NCI-H146 treated with DMSO at 0.1 percent for 48 hours (cell line): ENCODE data around the gene LRSAM1.

ENCODE experiments used
- DNase-seq: peaks from one replicate; lab custom pipeline; 2025; ENCODE audit not compliant: unreplicated experiment; lab: John Stamatoyannopoulos, UW

The LRSAM1 gene

DNA sequence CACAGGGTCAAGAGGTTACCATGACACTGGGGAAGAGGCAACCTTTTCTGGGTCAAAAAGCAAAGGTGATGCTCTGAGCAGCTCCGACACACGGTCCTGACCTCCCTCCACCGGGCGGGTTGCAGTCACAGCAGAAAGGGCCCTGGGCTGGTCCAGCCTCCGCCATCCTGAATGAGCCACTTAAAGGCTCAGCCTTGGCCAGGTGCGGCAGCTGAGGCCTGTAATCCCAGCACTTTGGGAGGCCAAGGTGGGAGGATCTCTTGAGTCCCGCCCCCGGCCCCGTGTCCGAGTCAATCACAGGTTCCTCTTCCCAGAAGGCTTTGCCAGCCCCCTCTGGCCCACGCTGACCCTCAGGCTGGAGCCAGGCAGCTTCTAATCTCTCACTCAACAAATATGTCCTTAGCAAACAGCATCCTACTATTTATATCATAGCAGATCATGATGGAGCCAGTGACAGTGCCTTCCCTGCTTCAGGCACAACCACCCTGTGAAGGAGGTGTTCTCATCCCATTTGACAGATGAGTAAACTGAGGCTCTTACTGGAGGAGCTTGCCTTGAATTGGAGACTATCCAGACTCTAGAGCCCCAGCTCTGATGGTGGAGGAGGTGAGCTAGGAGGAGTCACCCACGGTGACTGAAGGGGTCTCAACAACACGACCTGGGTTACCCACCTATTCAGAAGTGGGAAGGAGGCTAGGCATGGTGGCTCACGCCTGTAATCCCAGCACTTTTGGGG is 79.1 kb downstream of the LRSAM1 start:
- no peak for DNase-seq

DNA sequence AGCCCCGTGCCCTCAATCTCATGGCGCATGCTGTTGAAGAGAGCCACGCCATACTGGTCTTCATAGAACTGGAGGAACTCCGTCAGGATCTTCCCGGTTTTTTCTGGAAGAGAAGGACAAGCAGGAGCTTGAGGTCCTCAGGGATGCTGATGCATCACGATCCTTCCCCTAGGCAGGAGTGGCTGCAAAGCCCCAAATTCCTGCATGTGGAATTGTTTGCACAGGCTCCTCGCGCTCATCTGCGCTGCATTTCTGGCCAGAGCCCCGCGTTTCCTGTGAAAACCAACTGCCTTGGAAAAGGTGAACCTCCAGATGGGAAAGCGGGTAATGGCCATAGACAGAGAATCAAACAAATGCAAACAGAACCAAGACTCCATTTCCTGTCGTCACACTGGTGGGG is 80.4 kb downstream of the LRSAM1 start:
- DNase-seq, result no peak

DNA sequence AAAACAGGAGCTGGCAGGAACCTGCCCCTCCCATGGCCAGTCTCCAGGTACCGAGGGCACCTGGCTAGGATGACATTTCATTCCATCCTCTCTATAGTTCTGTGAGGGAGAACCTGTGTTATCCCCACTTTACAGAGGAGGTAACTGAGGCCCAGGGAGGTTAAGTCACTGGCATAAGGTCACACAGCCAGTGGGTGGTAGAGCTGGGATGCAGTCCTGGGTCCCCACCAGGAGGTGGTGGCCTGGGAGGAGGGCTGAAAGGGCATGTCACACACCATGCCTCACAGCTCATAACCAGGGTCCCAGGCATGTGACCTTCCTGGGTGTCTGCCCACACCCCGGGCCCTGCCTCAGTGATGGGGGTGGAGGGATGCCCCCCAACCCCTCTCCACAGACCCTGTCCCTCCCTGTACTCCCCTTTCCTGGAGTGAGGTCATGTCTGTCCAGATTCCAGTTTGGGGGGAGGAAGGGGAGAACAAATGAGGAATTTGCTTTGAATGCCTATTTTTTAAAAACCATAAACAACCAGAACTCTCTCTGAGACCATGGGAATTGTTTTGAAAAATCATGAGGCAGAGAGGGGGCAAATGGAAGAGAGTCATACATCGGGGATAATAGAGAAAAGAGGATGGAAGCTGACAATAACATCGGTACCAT is 83.1 kb downstream of the LRSAM1 start:
- no peak for DNase-seq

DNA sequence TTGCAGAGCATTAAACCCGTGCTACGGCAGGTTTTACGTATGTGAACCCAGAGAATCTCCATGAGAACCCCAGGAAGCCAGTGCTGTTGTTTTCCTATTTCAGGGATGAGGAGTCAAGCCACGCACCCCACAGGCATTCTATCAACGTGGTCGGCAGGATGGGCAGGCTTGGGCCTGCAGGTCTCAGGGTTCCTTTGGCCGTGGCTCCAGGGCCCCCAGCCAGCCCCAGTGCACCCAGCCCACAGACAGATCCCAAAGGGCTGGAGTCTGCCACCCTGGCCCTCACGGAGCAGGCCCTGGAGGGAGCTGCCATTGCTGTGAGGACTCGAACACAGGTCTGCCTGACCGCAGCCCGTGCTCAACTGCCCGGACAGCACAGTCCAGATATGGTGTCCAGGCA is 83.6 kb downstream of the LRSAM1 start:
- no peak for DNase-seq

DNA sequence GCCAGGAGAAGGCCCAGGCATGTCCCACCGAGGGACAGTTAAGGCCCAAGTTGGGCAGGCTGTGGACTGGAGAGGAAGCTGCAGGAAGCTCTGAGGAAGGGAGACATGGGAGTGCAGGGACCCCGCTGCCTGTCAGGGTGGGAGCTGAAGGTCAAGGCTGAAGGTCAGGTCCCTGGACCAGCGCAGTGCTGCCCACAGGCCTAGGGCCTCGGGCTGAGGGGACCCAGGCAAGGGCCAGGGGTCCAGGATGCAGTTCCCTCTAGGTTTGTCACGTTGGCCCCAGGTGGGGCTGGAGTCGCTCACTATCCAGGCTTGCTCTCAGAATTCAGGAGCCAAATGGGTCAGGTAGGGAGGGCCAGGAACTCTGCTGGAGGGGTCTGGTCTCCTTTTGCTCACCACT is 84.1 kb downstream of the LRSAM1 start:
- DNase-seq, result no peak

DNA sequence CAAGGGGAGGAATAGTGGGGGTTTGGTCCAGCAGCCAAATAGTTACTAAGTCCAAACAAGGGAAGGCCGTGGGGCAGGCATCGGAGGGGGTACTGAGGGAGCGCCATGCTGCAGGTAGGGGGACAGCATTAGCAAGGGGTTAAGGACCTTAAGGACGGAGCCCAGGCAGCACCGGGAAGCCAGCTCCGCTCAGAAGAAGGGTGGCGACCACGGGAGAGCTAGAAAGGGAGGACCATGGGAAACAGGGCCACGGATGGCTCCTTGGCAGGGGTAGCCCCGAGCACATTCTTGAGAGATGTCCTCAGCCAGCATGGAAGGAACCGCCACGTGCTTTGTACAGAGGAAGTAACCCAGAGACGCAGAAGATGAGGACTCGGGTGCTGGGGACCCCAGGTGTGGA is 84.5 kb downstream of the LRSAM1 start:
- DNase-seq, result no peak

DNA sequence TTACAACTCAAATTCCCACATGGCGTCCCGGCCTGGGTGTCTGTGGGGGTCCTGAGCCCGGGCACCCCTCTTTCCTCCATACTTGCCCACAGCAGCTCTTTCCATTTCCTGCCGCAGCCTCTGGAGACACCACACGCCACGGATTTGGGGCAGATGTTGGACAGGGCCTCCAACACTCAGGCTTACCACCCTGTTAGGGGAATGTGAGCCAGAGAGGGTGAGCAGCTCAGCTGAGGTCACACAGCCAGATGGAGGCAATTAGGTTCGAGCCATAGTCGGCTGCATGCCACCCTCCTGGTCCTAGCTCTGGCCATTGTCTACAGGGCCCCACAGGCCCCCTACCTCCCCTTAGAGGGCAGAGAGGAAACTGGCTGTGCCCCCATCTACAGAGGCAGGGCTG is 85.2 kb downstream of the LRSAM1 start:
- DNase-seq, result no peak

DNA sequence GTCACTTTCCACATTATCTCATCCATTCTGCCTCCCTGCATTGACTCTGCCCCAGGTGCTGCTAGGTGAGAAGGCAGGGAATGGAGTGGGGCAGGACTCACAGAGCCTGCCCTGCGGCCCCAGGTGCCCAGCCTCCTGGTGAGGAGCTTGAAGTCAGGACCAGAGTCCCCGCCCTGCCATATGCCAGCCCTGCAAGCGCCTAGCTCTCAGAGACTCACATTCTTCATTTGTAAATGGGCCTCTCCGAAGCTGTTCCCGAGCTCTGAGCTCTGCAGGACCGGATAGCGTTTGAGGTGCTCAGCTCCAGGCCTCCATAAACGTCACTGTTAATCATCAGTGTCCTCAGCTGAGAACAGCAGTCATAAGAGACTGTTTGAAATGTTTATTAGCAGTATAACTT is 85.7 kb downstream of the LRSAM1 start:
- no peak for DNase-seq

DNA sequence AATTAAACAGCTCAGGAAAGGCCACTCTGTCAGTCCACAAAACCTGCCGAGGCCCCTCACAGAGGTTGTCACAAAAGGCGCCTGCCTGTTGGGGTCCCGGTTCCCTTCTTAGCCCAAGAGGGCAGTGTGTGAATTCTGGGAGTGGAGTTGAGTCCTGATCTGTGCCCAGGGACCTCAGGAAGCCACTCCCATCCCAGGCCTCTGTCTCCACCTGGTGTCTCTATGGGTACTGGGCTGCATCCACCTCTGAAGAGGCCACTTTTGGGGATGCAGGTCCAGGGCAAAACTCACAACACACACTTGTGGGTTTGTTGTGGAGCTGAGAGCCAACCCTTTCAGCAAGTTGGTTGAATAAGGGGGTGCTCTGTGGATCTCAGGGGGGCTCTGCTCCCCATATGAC is 86.5 kb downstream of the LRSAM1 start:
- no peak for DNase-seq

DNA sequence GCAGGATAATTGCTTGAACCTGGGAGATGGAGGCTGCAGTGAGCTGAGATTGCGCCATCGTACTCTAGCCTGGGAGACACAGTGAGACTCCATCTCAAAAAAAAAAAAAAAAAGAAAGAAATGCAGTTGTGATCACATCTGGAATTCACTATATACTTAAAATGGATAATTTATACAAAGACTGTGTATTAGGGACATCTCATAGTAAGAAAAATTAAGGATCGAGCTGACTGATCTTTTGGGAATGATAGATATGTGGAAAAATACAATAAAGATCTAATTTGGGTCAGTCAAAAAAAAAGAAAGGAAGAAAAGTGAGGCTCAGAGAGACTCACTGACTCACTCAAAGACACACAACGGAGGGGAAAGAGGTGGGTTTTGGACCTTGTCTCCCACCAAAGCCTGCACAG is 87.5 kb downstream of the LRSAM1 start:
- no peak for DNase-seq

DNA sequence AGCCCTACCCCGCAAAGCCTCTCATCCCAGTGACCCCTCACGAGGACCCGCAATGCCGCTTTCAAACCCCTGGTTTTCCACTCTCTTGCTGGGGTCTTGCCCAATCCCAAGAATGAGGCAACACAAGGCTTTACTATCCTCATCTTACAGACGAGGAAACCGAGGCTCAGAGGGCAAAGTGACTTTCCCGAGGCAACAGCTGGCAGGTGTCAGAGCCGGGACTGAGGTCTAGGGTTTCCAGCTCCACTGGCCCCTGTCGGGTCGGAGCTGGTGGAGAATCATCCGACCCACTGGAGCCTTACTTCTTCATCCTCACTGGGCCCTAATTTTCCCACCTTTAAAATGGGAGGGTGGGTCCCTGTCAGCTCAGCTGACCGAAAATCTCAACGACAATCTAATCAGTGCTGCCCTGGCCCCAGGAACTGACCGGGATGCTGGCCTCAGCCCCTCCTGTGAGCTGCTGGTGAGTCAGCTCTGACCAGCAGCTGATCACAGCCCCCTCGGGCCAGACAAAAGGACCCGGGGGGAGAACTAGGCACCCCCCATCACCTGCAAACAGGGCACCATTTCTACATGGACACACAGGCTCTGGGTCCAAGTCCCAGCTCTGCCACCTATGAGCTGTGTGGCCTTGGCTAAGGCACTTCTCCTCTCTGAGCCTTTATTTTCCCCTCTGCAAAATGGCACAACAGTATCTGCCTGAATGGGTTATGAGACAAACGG is 88.1 kb downstream of the LRSAM1 start:
- no peak for DNase-seq

DNA sequence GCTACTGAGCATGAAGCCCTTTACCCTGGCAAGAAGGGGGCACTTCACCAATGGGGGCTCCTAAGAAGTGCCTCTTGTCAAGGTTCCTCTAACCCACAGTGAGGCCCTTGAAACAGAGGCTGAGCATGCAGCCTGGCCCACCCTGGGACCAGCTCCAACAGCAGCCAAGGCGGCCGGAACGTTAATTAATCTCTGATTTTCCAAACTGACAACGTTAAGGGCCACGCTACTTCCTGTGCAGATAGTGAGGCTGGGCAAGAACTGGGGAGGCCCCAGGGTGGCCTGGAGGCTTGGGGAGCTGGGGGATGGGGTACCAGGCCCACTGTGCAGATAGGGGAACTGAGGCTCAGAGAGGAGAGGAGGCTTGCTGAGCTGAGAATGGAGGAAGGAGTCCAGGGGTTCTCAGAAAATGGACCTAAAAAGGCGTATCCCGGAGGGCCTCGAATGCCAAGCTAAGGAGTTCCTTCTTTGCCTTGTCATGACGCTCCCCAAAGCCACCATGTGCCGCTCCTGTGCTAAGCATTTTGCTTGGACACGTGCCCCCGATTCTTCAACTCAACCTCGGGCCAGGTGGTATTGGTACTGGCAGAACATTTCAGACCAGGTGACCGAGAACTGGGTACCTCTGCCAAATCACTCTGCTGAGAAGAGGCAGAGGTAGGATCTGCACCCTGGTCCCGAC is 88.8 kb downstream of the LRSAM1 start:
- no peak for DNase-seq

DNA sequence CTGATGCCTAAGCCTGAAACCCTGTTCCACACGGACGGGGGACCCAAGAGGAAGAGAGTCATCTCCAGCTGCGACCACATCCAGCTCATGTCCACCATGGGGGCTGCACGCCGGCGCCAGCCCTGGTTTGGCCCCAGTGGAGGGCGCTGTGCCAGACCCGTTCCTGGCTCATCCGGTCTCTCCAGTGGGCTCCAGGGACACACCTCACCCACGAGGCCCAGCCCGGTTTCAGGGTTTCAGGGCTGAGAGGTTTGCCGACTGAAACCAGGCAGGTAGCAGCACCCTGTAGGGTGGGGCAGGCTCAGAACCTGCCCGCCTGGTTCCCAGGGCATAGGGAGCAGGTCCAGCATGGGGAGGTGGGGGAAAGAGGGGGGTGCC is 89.3 kb downstream of the LRSAM1 start:
- no peak for DNase-seq

DNA sequence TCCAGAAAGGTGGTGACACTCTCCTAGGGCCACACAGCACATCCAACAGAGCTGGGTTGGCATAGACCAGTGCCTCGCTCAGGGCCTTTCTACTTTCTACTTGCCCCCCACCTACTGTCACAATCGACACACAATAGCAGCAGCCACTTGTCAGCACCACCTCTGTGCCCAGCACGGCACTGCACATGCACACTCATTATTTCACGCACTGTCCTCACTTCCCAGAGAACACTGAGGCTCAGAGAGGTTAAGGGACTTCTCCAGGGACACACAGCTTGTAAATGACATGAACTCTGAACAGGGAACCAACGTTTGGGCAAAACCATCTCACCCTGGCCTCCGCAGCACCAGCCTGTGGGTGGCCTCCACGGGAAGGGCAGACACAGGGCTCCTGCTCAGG is 89.9 kb downstream of the LRSAM1 start:
- DNase-seq, result no peak

DNA sequence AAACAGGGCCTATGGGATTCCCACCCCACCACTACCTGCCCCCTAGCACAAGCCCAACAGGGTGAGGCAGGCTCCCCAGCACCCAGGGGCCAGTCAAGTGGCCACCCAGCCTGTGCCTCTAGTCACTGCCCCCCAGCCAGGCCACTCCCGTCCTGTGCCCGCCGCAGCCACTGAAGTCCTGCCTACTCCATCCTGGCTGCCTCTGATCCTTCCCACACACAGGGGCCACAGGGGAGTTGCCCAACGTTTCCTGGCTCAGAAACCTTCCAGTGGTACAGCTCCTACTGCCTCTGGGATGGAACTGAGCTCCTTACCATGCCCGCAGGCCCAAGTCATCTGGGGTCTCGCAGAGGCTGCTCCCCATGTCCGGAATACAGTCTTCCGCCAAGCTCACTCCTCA is 90.6 kb downstream of the LRSAM1 start:
- no peak for DNase-seq

DNA sequence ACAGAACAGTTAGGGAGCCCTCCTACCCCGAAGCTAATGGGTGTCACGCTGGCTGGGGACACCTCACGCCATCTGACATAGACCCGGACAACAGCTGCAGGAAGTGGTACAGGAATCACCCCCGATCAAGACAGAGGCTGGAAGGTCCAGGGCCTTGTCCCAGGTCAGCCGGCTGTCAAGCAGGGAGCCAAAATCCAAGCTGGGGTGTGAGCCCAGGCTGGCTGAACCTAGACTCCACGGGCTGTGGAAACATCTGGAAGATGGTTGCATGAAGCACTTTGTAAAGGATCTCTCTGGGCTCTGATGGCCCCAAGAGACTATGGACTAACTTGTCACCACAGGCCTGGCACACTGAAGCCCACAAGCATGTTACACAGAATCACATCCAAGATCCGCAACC is 91.9 kb downstream of the LRSAM1 start:
- no peak for DNase-seq

DNA sequence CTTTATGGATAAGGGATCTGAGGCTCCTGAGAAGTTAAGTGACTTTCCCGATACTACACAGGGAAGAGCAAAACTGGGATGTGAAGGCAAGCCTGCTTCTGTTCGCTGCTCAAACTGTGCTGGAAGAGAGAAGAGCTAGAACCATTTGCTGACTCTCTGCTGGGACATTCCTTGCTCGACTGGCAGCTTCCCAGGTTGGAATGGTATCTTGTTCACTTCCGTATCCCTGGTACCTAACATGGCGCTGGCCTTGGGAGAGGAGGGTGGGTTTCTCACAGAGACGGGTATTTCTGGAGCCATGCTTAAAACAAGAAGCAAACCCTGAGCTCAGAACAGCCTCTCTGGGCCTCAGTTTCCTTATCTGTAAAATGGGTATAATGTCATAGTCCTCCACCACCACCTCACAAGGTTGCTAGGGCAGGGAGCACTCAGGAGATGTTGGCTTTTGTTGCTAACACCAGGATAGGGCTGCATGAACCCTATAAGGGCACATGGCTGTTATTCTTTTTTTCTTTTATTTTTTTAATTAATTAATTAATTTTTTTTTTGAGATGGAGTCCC is 92.7 kb downstream of the LRSAM1 start:
- no peak for DNase-seq

DNA sequence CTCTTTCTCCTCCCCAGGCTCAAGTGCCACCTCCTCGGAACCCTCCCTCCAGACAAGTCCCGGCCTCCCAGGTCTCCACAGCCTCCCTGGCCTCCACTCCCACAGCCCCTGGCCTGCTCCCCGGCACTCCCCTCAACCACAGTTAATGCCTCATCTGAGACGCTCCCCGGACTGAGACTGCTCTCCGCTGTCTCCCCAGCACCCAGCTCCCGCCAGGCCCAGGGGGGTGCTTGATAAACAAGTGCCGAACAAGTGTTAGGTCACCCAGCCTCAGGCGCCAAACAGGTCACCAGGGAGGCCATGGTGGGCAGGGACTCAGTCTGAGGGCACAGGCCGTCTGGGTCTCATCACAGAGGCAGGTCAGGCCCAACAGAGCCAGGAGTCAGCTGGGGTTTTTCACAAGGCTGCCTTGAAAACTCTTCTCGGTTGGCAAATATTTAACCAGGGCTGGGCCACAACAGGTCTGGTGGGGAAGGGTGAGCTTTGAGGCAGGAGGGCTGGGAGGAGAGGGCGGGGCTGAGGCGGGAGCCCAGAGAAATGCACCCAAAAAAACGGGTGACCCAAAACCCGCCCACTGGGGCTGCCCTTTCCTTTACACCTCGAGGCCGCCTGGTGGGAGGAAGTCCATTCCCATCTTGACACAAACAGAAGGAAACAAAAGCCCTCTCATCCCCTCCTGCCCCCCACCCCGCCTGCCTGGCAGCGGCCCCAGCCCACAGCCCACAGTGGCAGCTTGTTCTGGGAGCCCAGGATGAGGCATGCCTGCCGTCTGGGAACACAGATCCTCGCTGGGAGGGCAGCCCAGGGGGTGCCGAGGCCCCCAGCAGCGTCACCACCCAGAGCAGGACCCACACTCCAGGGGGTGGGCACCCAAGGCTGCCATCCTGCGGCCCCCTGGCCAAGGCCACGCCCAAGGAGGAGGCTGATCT is 94.2 kb downstream of the LRSAM1 start:
- no peak for DNase-seq

DNA sequence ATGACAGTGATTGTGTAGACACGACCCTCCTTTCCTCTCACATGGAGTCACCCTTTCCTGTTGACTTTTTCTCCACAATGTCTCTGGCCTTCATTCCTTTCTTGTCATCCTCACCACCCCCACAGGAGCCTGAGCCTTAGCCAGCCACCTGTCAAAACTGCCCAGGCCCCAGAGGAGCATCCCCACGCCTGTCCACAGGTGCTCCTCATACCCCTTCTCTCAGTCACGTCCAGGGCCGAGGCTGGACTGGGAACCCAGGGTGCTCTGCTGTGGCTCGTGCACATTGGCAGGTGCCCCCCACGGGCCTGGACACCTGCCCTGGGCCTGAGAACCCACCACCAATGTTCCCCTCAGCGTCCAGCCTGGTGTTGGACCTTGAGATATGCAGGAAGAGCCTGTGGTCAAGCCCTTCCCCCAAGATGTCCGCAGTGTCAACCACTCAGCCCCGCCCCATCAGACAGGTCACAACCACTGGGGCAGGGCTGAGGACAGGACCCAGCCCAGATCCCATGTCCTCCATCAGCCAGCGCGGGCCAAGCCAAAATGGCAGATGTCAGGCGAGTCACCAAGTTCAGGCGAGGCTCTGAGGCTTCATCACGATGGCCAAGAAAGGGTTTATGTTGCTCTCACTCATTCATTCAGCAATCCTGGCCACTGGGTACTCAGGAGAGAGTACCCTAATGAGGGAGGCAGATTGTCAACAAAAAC is 95.0 kb downstream of the LRSAM1 start:
- DNase-seq, result no peak

DNA sequence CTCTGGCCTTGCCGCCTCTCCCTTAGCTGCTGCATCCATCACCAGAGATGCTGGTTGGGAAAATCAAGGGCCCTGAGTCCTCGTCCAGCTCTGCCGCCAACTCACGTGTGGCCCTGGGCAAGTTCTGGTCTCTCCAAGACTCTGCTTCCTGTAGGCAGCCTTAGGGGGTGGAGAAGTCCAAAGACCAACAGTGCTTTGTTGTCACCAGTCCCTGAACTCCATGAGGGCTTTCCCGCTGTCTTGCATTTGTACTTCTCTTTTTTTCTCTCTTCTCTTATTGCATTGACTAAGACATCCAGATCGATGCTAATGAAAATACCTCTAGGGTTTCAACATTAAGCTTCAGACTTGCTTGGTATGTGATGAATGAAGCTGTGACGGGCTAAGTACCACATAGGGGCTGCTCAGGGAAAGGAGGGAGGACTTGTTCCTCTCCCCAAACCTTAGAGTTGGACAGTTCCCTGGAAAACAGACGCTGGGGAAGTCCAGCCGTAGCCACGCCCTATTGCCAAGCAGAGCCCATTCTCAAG is 97.1 kb downstream of the LRSAM1 start:
- DNase-seq, result no peak
